ENCODE results near the gene PSMB10.

PSMB10 gene

GRCh38 chr16:67963662-67964321 is 27.1 kb upstream of the PSMB10 start:
- FAIRE-seq = no peak

GRCh38 chr16:67963292-67963661 is 26.6 kb upstream of the PSMB10 start:
- no peak for FAIRE-seq

- no peak for FAIRE-seq
Observed at GRCh38 chr16:67962135-67962534, 25.5 kb upstream of the PSMB10 start.

GRCh38 chr16:67961551-67961957 is 24.9 kb upstream of the PSMB10 start:
- FAIRE-seq = no peak

- FAIRE-seq = no peak
Observed at GRCh38 chr16:67959536-67960329, 23.1 kb upstream of the PSMB10 start.

- no peak for FAIRE-seq
Observed at GRCh38 chr16:67957622-67958021, 21.0 kb upstream of the PSMB10 start.

- no peak for FAIRE-seq
Observed at GRCh38 chr16:67954421-67955196, 18.0 kb upstream of the PSMB10 start.

- FAIRE-seq = no peak
Observed at GRCh38 chr16:67953641-67954375, 17.2 kb upstream of the PSMB10 start.

- FAIRE-seq = no peak
Observed at GRCh38 chr16:67951485-67951884, 14.8 kb upstream of the PSMB10 start.

GRCh38 chr16:67950335-67950843 is 13.7 kb upstream of the PSMB10 start:
- FAIRE-seq = no peak

- no peak for FAIRE-seq
Observed at GRCh38 chr16:67949645-67950044, 13.0 kb upstream of the PSMB10 start.

GRCh38 chr16:67948015-67948414 is 11.4 kb upstream of the PSMB10 start:
- no peak for FAIRE-seq

- no peak for FAIRE-seq
Observed at GRCh38 chr16:67946966-67947558, 10.4 kb upstream of the PSMB10 start.

- no peak for FAIRE-seq
Observed at GRCh38 chr16:67946128-67946569, 9.5 kb upstream of the PSMB10 start.

GRCh38 chr16:67945392-67945933 is 8.8 kb upstream of the PSMB10 start:
- FAIRE-seq = no peak

- no peak for FAIRE-seq
Observed at GRCh38 chr16:67944690-67945391, 8.2 kb upstream of the PSMB10 start.

- no peak for FAIRE-seq
Observed at GRCh38 chr16:67943619-67944504, 7.2 kb upstream of the PSMB10 start, which contains the start of gene LCAT. TSS of gene LCAT (minus strand) at chr16:67944120. CDS start at chr16:67944101, 19 bp downstream.

GRCh38 chr16:67943256-67943618 is 6.6 kb upstream of the PSMB10 start:
- FAIRE-seq = no peak

GRCh38 chr16:67942510-67943255 is 6.0 kb upstream of the PSMB10 start:
- no peak for FAIRE-seq

- no peak for FAIRE-seq
Observed at GRCh38 chr16:67942200-67942509, 5.5 kb upstream of the PSMB10 start.

All from G401.6 (cell line).